Head of caudate nucleus (tissue), 42 donors: ENCODE data around the gene METRNL.
A peak's percentile ranks its signal among the peaks of the same experiment; 100 is the strongest.
"Not testable (repeated sequence)": the region's sequence is repeated elsewhere in the genome, so short reads cannot be mapped to it uniquely, and the experiment has no call there.

Experiments used
- DNase-seq, 42 donors: peaks; one replicate each; pipeline versions ENCODE4 v3.0.0 to v3.0.0-alpha.2; 2020 to 2021; ENCODE audit warnings: mixed read lengths in 7 of 42
- intact Hi-C: fragments of 100-400 bp; cut with DNase I; formaldehyde crosslinking; loops from one replicate; pipeline ENCODE4 v1.15.0; 2022

Gene METRNL

GRCh38 chr17:83110735-83111134 lies 31.3 kb downstream of the METRNL start:
- intact Hi-C loops = no loop called here
- no peak for DNase-seq

GRCh38 chr17:83111516-83112282 lies 32.3 kb downstream of the METRNL start:
- intact Hi-C loops = no loop called here
- DNase-seq = no peak

- intact Hi-C loops = no loop called here
Observed at GRCh38 chr17:83113381-83113780, 34.0 kb downstream of the METRNL start.

GRCh38 chr17:83113792-83114191 lies 34.4 kb downstream of the METRNL start:
- intact Hi-C loops = no loop called here
- no peak for DNase-seq

More at GRCh38 chr17:83113381-83113780, 34.0 kb downstream of the METRNL start:
- DNase-seq = no peak

- DNase-seq = no peak
- intact Hi-C loops = no loop called here
Observed at GRCh38 chr17:83114706-83115105, 35.3 kb downstream of the METRNL start.

- DNase-seq = no peak
- intact Hi-C loops = no loop called here
Observed at GRCh38 chr17:83115202-83115651, 35.8 kb downstream of the METRNL start.

GRCh38 chr17:83115832-83116231 lies 36.4 kb downstream of the METRNL start:
- DNase-seq = no peak
- intact Hi-C loops = no loop called here

GRCh38 chr17:83116311-83116771 lies 36.9 kb downstream of the METRNL start:
- intact Hi-C loops = no loop called here
- DNase-seq = no peak

GRCh38 chr17:83116783-83117555 lies 37.6 kb downstream of the METRNL start:
- intact Hi-C loops = no loop called here
- peak in 1 of 42 donors; percentile 1 for DNase-seq

- DNase-seq = no peak
- intact Hi-C loops = no loop called here
Observed at GRCh38 chr17:83117583-83117982, 38.2 kb downstream of the METRNL start.

- DNase-seq = no peak
Observed at GRCh38 chr17:83118071-83118841, 38.8 kb downstream of the METRNL start.

GRCh38 chr17:83119987-83120864 lies 40.8 kb downstream of the METRNL start:
- DNase-seq = peak in 1 of 42 donors; percentile 22
- intact Hi-C loops = no loop called here

More at GRCh38 chr17:83118071-83118841, 38.8 kb downstream of the METRNL start:
- intact Hi-C loops = no loop called here

GRCh38 chr17:83121473-83121872 lies 42.1 kb downstream of the METRNL start:
- intact Hi-C loops, DNase-seq: not testable (repeated sequence)

GRCh38 chr17:83121921-83122820 lies 42.8 kb downstream of the METRNL start:
- intact Hi-C loops = no loop called here
- peak in 1 of 42 donors; percentile 12 for DNase-seq

GRCh38 chr17:83122834-83123233 lies 43.4 kb downstream of the METRNL start:
- intact Hi-C loops = no loop called here
- DNase-seq = peak in 3 of 42 donors; percentile 5 to 12 (median 7)

- intact Hi-C loops = no loop called here
- peak in 3 of 42 donors; percentile 4 to 13 (median 7) for DNase-seq
Observed at GRCh38 chr17:83123896-83124801, 44.7 kb downstream of the METRNL start.
